ENCODE data around the gene LRBA. TPM values are rescaled to one million over a fixed set of nuclear protein-coding genes. Genes with fewer than 3 reads are reported as not detected.

The LRBA gene
- total and polyA plus RNA-seq, 4 donors: 11.8 to 149 (median 34.2) TPM

DNA sequence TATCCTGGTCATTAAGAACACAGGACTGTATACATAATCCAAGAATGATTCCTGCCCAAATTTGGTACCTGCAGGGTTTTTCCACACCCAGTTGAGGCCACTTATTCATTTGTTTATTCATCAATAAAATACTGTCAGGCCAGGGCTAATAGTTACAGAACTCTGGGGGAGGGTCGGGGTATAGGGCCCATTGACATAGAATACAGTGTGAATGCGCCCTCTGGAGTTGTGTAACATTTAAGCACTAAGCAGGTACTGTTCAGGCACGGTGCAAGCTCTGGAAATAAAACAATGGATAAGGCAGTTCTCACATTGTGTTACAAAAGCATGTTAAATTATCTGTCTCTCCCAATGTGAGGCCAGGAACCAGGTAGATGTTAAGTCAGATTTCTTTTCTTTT is 30.8 kb upstream of the LRBA start:
- no peak overlapping the region for H3K4me3 ChIP-seq
- TF ChIP-seq CTCF (IDR thresholded peaks at IDR 0.05; ENCODE audit: control extremely low read depth, extremely low read depth): no peak
- DNase-seq (no peak), ATAC-seq (ENCODE audit: insufficient read depth, low FRiP score) (no peak)
- H3K4me1 ChIP-seq (ENCODE audit: control insufficient read depth in 5 of 5, insufficient read depth in 5 of 5, low read length in 5 of 5): no peaks in the 10 kb centered on the region
- no peaks in the 10 kb centered on the region for H3K36me3 ChIP-seq (ENCODE audit: control insufficient read depth in 4 of 4, insufficient read depth in 4 of 4, low read length in 4 of 4)
- 27 to 41% methylated on average over 3 of the region's 3 CpGs for WGBS, 2 donors
- no peaks in the 10 kb centered on the region for H3K27me3 ChIP-seq (ENCODE audit: control insufficient read depth in 3 of 3, insufficient read depth in 3 of 3, low read length in 2 of 3)
- no peak overlapping the region for H3K9ac ChIP-seq (ENCODE audit: insufficient read depth in 1 of 2, low read length in 2 of 2)
- H3K9me3 ChIP-seq (ENCODE audit: control insufficient read depth in 4 of 4, insufficient read depth in 3 of 4, low read length in 3 of 4): no peaks in the 10 kb centered on the region
- no peak overlapping the region for H3K27ac ChIP-seq (ENCODE audit: low read depth in 1 of 2, low read length in 1 of 2)

- WGBS, 2 donors: 94% methylated on average over 1 of the region's 1 CpG
- Histone ChIP-seq H3K4me1 (ENCODE audit: control insufficient read depth in 5 of 5, insufficient read depth in 5 of 5, low read length in 5 of 5) (no peaks in the 10 kb centered on the region), H3K4me3 (no peak overlapping the region), H3K27me3 (ENCODE audit: control insufficient read depth in 3 of 3, insufficient read depth in 3 of 3, low read length in 2 of 3) (no peaks in the 10 kb centered on the region), H3K9ac (ENCODE audit: insufficient read depth in 1 of 2, low read length in 2 of 2) (no peak overlapping the region), H3K9me3 (ENCODE audit: control insufficient read depth in 4 of 4, insufficient read depth in 3 of 4, low read length in 3 of 4) (no peaks in the 10 kb centered on the region), H3K27ac (ENCODE audit: low read depth in 1 of 2, low read length in 1 of 2) (no peak overlapping the region), H3K36me3 (ENCODE audit: control insufficient read depth in 4 of 4, insufficient read depth in 4 of 4, low read length in 4 of 4) (no peaks in the 10 kb centered on the region)
- no peak for DNase-seq
- TF ChIP-seq CTCF (IDR thresholded peaks at IDR 0.05; ENCODE audit: control extremely low read depth, extremely low read depth): no peak
- ATAC-seq (ENCODE audit: insufficient read depth, low FRiP score): no peak
These were observed 28.9 kb upstream of the LRBA start for GRCh38 chr4:151043803-151044515.

- WGBS, 2 donors: 64 to 70% methylated on average over 2 of the region's 2 CpGs
- no peak for DNase-seq
- no peak for ATAC-seq (ENCODE audit: insufficient read depth, low FRiP score)
These were observed 24.6 kb upstream of the LRBA start for GRCh38 chr4:151039733-151040132.

More at GRCh38 chr4:151039733-151040132, 24.6 kb upstream of the LRBA start:
- H3K9ac ChIP-seq (ENCODE audit: insufficient read depth in 1 of 2, low read length in 2 of 2): no peak overlapping the region
- no peaks in the 10 kb centered on the region for H3K36me3 ChIP-seq (ENCODE audit: control insufficient read depth in 4 of 4, insufficient read depth in 4 of 4, low read length in 4 of 4)
- no peaks in the 10 kb centered on the region for H3K27me3 ChIP-seq (ENCODE audit: control insufficient read depth in 3 of 3, insufficient read depth in 3 of 3, low read length in 2 of 3)
- no peak overlapping the region for H3K27ac ChIP-seq (ENCODE audit: low read depth in 1 of 2, low read length in 1 of 2)
- no peaks in the 10 kb centered on the region for H3K9me3 ChIP-seq (ENCODE audit: control insufficient read depth in 4 of 4, insufficient read depth in 3 of 4, low read length in 3 of 4)
- no peak overlapping the region for H3K4me3 ChIP-seq
- H3K4me1 ChIP-seq (ENCODE audit: control insufficient read depth in 5 of 5, insufficient read depth in 5 of 5, low read length in 5 of 5): no peaks in the 10 kb centered on the region
- TF ChIP-seq CTCF (IDR thresholded peaks at IDR 0.05; ENCODE audit: control extremely low read depth, extremely low read depth): no peak
